H1 (cell line): ENCODE measurements around the gene C17orf50. TPM values are rescaled to one million over a fixed set of nuclear protein-coding genes. Genes with fewer than 3 reads are reported as not detected.

ENCODE experiments used
- CTCF ChIA-PET: fragments of 300-600 bp; sonication (Branson Sonifier 250); formaldehyde crosslinking; loops from one replicate; lab custom pipeline; 2021; ENCODE audit not compliant: partially characterized antibody; lab: Charles Lee
- POLR2A ChIA-PET: fragments of 300-600 bp; sonication (Branson Sonifier 250); formaldehyde crosslinking; loops from one replicate; lab custom pipeline; 2021; ENCODE audit warnings: inconsistent platforms; ENCODE audit not compliant: partially characterized antibody; lab: Charles Lee
- DNase-seq, 2 experiments: peaks; one replicate each; pipeline versions ENCODE4 v3.0.0 to v3.0.0-alpha.2; 2010 to 2022; ENCODE audit warnings: low spot score in 2 of 2, low read depth in 1 of 2, mixed read lengths in 1 of 2
- FAIRE-seq: peaks from 2 replicates; lab custom pipeline; 2011; peaks lifted over from hg19 to GRCh38; lab: Jason Lieb, UNC
- H2AFZ ChIP-seq: 2 replicates; pipeline ENCODE4 v1.8.1; 2012; ENCODE audit warnings: low read length, inconsistent platforms
- H2AK5ac ChIP-seq: 2 replicates; pipeline ENCODE4 v1.6.1; 2013; ENCODE audit warnings: low read depth, low read length
- H2BK120ac ChIP-seq: replicated peaks from 2 replicates; pipeline ENCODE3; 2013; ENCODE audit warnings: low read depth, low read length, inconsistent platforms
- H2BK12ac ChIP-seq: 2 replicates; pipeline ENCODE4 v1.6.1; 2013; ENCODE audit warnings: low read depth, low read length
- H2BK15ac ChIP-seq: 2 replicates; pipeline ENCODE4 v1.6.1; 2013; ENCODE audit warnings: low read length
- H2BK20ac ChIP-seq: 2 replicates; pipeline ENCODE4 v1.6.1; 2013; ENCODE audit warnings: low read length
- H2BK5ac ChIP-seq: 2 replicates; pipeline ENCODE4 v1.6.1; 2013; ENCODE audit warnings: low read depth, low read length
- H3K14ac ChIP-seq: 2 replicates; pipeline ENCODE4 v1.6.1; 2013; ENCODE audit warnings: inconsistent platforms; ENCODE audit not compliant: insufficient read length
- H3K18ac ChIP-seq: 2 replicates; pipeline ENCODE4 v1.6.1; 2013; ENCODE audit warnings: low read length; ENCODE audit errors: extremely low read depth
- H3K23ac ChIP-seq: 2 replicates; pipeline ENCODE4 v1.6.1; 2013; ENCODE audit warnings: inconsistent platforms; ENCODE audit not compliant: insufficient read length
- H3K23me2 ChIP-seq: 2 replicates; pipeline ENCODE4 v1.6.1; 2013; ENCODE audit warnings: low read depth, low read length
- H3K27ac ChIP-seq: 2 replicates; pipeline ENCODE4 v1.6.1; 2011; ENCODE audit warnings: low read depth, low read length, inconsistent platforms
- H3K27me3 ChIP-seq, 4 experiments: replicated peaks in 1 of 4; 1 replicate in 1 of 4; 2 replicates in 3 of 4; pipeline versions ENCODE4 v1.6.1 to v1.8.1; 2011 to 2013; ENCODE audit warnings: low read length in 3 of 4, mild to moderate bottlenecking in 3 of 4, inconsistent platforms in 2 of 4, mixed read lengths in 2 of 4, moderate library complexity in 1 of 4; ENCODE audit not compliant: control insufficient read depth in 3 of 4, insufficient read depth in 3 of 4; ENCODE audit errors: extremely low read depth in 1 of 4
- H3K36me3 ChIP-seq, 4 experiments: 2 replicates each; pipeline versions ENCODE4 v1.6.1 to v1.8.1; 2011 to 2013; ENCODE audit warnings: mild to moderate bottlenecking in 4 of 4, low read length in 3 of 4, moderate library complexity in 2 of 4, control low read depth in 1 of 4, inconsistent platforms in 1 of 4; ENCODE audit not compliant: insufficient read depth in 4 of 4, control insufficient read depth in 2 of 4
- H3K4ac ChIP-seq: replicated peaks from 2 replicates; pipeline ENCODE3; 2013; ENCODE audit warnings: low read length, low read depth, mixed read lengths, inconsistent platforms; ENCODE audit not compliant: insufficient read length
- H3K4me1 ChIP-seq, 4 experiments: replicated peaks in 1 of 4; 1 replicate in 1 of 4; 2 replicates in 3 of 4; pipeline versions ENCODE4 v1.6.1 to v1.8.1; 2011 to 2013; ENCODE audit warnings: low read length in 3 of 4, inconsistent platforms in 2 of 4, mixed read lengths in 1 of 4; ENCODE audit not compliant: insufficient read depth in 4 of 4, control insufficient read depth in 3 of 4
- H3K4me2 ChIP-seq, 2 experiments: 2 replicates each; pipeline versions ENCODE4 v1.6.1 to v1.8.1; 2011 to 2013; ENCODE audit warnings: low read depth in 2 of 2, low read length in 2 of 2, control low read depth in 1 of 2, inconsistent platforms in 1 of 2, mild to moderate bottlenecking in 1 of 2; ENCODE audit not compliant: insufficient read depth in 1 of 2
- H3K4me3 ChIP-seq, 4 experiments: fragments of 200-600, 300-600 bp in 1 of 4; sonication (generic), shearing (Covaris generic), sonication (Bioruptor Twin) in 1 of 4; 2 replicates each; pipeline versions ENCODE4 v1.5.1 to v1.8.1; 2011 to 2016; ENCODE audit warnings: low read length in 4 of 4, low read depth in 3 of 4, control low read depth in 2 of 4, inconsistent platforms in 2 of 4, mild to moderate bottlenecking in 2 of 4, mixed read lengths in 1 of 4, moderate library complexity in 1 of 4; ENCODE audit not compliant: insufficient read depth in 2 of 4; ENCODE audit errors: extremely low read depth in 1 of 4
- H3K56ac ChIP-seq: replicated peaks from 2 replicates; pipeline ENCODE3; 2013; ENCODE audit warnings: low read depth, mild to moderate bottlenecking, mixed read lengths, low read length, inconsistent platforms; ENCODE audit not compliant: insufficient read length
- H3K79me1 ChIP-seq: 2 replicates; pipeline ENCODE4 v1.6.1; 2013; ENCODE audit warnings: low read depth, low read length, control low read depth
- H3K79me2 ChIP-seq, 2 experiments: 2 replicates each; pipeline versions ENCODE4 v1.6.1 to v1.8.1; 2012 to 2013; ENCODE audit warnings: low read length in 2 of 2, mild to moderate bottlenecking in 2 of 2, inconsistent platforms in 1 of 2; ENCODE audit not compliant: insufficient read depth in 2 of 2, control insufficient read depth in 1 of 2
- H3K9ac ChIP-seq, 4 experiments: replicated peaks in 1 of 4; 1 replicate in 1 of 4; 2 replicates in 3 of 4; pipeline versions ENCODE4 v1.6.1 to v1.8.1; 2011 to 2013; ENCODE audit warnings: low read depth in 3 of 4, low read length in 3 of 4, control low read depth in 2 of 4, mild to moderate bottlenecking in 2 of 4, moderate library complexity in 2 of 4, inconsistent platforms in 1 of 4; ENCODE audit errors: extremely low read depth in 1 of 4
- H3K9me3 ChIP-seq, 2 experiments: 2 replicates each; pipeline versions ENCODE4 v1.6.1 to v1.8.1; 2012 to 2013; ENCODE audit warnings: mild to moderate bottlenecking in 2 of 2, moderate library complexity in 2 of 2, control low read depth in 1 of 2, inconsistent platforms in 1 of 2, low read depth in 1 of 2, low read length in 1 of 2, mixed read lengths in 1 of 2; ENCODE audit not compliant: insufficient read depth in 2 of 2
- H4K20me1 ChIP-seq, 2 experiments: replicated peaks in 1 of 2; 2 replicates each; pipeline versions ENCODE3 to v1.8.1; 2011 to 2013; ENCODE audit warnings: inconsistent platforms in 2 of 2, low read length in 2 of 2, mild to moderate bottlenecking in 1 of 2; ENCODE audit not compliant: insufficient read depth in 2 of 2, control insufficient read depth in 1 of 2
- H4K5ac ChIP-seq: 2 replicates; pipeline ENCODE4 v1.6.1; 2013; ENCODE audit warnings: low read length, low read depth, mixed read lengths, inconsistent platforms; ENCODE audit not compliant: insufficient read length
- H4K8ac ChIP-seq: 2 replicates; pipeline ENCODE4 v1.8.0; 2013; ENCODE audit warnings: mild to moderate bottlenecking, moderate library complexity, low read length, inconsistent platforms; ENCODE audit not compliant: insufficient read depth; ENCODE audit errors: extremely low read depth
- H4K91ac ChIP-seq: replicated peaks from 2 replicates; pipeline ENCODE3; 2013; ENCODE audit warnings: low read length, mixed read lengths, inconsistent platforms; ENCODE audit not compliant: insufficient read length
- ASH2L ChIP-seq: fragments of 200-600, 300-600 bp; sonication (generic); IDR thresholded peaks from one replicate; pipeline ENCODE4 v1.7.1; 2017; ENCODE audit warnings: low read length
- BRCA1 ChIP-seq: IDR thresholded peaks from 2 replicates; pipeline ENCODE4 v1.6.1; 2012; ENCODE audit warnings: low read depth, low read length, improper control_type of control experiment
- CEBPB ChIP-seq: IDR thresholded peaks from 2 replicates; pipeline ENCODE4 v1.6.1; 2012; ENCODE audit warnings: low read depth, low read length
- CREB1 ChIP-seq: IDR thresholded peaks from 2 replicates; pipeline ENCODE4 v1.6.1; 2012; ENCODE audit warnings: inconsistent platforms
- POLR2AphosphoS5 ChIP-seq: IDR thresholded peaks from 2 replicates; pipeline ENCODE4 v1.6.1; 2011; ENCODE audit warnings: low read depth, low read length
- RBBP5 ChIP-seq: IDR thresholded peaks from 2 replicates; pipeline ENCODE4 v1.7.1; 2012; ENCODE audit warnings: low read depth, mild to moderate bottlenecking, inconsistent platforms, low read length, moderate library complexity, borderline replicate concordance
- RXRA ChIP-seq: IDR thresholded peaks from 2 replicates; pipeline ENCODE4 v1.6.1; 2011; ENCODE audit warnings: low read depth, mild to moderate bottlenecking, low read length, moderate library complexity; ENCODE audit not compliant: insufficient read depth
- SIN3A ChIP-seq, 2 experiments: IDR thresholded peaks in 1 of 2; conservative IDR thresholded peaks in 1 of 2; 2 replicates each; pipeline ENCODE4 v1.6.1; 2011 to 2012; ENCODE audit warnings: low read length in 2 of 2, improper control_type of control experiment in 1 of 2, low read depth in 1 of 2, mild to moderate bottlenecking in 1 of 2
- WGBS, 2 experiments: shearing (Covaris generic) in 1 of 2; methylation state at CpG; one replicate each; pipeline versions ENCODE4 v1.1.6 to v1.1.7; 2013 to 2015; ENCODE audit warnings: low lambda C conversion rate in 2 of 2, mixed read lengths in 2 of 2, inconsistent platforms in 1 of 2, low coverage in 1 of 2, missing lambda C conversion rate in 1 of 2; ENCODE audit not compliant: insufficient replicate concordance in 2 of 2, insufficient coverage in 1 of 2, insufficient read length in 1 of 2; ENCODE audit errors: extremely low coverage in 1 of 2, missing lambda C conversion rate in 1 of 2; 5-methylcytosine and 5-hydroxymethylcytosine counted together
- polyA plus RNA-seq, 7 experiments: library from polyadenylated mRNA; depleted of rRNA in 3 of 7; stranded (reverse) in 5 of 7; unstranded in 2 of 7; fragments of >200 nt in 5 of 7; fragments of 200-250 nt in 2 of 7; gene quantifications; 1 replicate in 5 of 7; 2 replicates in 1 of 7; 4 replicates in 1 of 7; pipeline versions ENCODE4 v1.2.1 to v1.2.3, GENCODE V29; 2011 to 2013; ENCODE audit warnings: missing spikeins in 2 of 7, mixed read lengths in 2 of 7
- total RNA-seq: library from RNA; stranded (reverse); fragmentation: NEBNext Ultra II Directional; extraction: Animal tissue kit (Norgen Biotek cat#: 25700); gene quantifications from 2 replicates; pipeline ENCODE4 v1.2.1, GENCODE V29; 2021
- TF ChIP-seq, protein P1 (sequence below), 3 experiments: IDR thresholded peaks; 1 replicate in 2 of 3; 2 replicates in 1 of 3; pipeline versions ENCODE4 v1.5.1 to v1.6.1; 2011; ENCODE audit warnings: low read length in 3 of 3, mild to moderate bottlenecking in 3 of 3, inconsistent platforms in 2 of 3, low read depth in 1 of 3, moderate library complexity in 1 of 3; ENCODE audit not compliant: insufficient read depth in 1 of 3; ENCODE audit errors: control extremely low read depth in 1 of 3
- TF ChIP-seq, protein P2 (sequence below): IDR thresholded peaks from 2 replicates; pipeline ENCODE4 v1.6.1; 2011; ENCODE audit warnings: low read length, improper control_type of control experiment

Gene C17orf50
- total and polyA plus RNA-seq, 2 of the 8 experiments (the other 6 are each of a cell fraction or from before 2014, with no cell fraction given), result 0.12 TPM; not detected in 1

DNA sequence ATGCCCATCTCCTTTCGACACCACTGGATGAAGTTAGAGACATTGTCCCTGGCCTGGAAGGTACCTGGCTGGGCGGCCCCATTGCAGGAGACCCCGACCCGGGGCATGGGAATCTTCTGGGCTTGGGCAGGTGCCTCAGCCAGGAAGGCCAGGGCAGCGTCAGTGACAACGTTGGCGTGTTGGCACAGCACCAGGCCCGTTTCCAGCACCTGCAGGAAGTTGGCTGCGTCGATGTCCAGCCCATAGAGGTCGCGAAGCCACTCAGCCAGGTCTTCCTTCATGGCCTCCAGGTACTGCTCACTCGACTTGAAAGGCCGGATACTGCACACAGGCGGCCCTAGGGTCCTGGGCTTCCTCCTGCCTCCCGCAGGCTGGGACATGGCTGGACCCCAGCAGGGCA lies 8.2 kb upstream of the C17orf50 start:
- 92% methylated on average over 15 of the region's 16 CpGs; no CpG with 5 or more reads in 1 of the 2 experiments for WGBS, 2 experiments
- FAIRE-seq, result no peak
- TF ChIP-seq CEBPB (no peak), CREB1 (no peak), SIN3A (conservative IDR thresholded peaks at IDR 0.05 in 1 of 2, IDR thresholded peaks at IDR 0.05 in 1 of 2; ENCODE audit: low read depth in 1 of 2, low read length in 2 of 2) (no peak), ASH2L (no peak), RBBP5 (no peak), RXRA (no peak), POLR2AphosphoS5 (no peak), BRCA1 (no peak)
- TF ChIP-seq, protein P1, sequence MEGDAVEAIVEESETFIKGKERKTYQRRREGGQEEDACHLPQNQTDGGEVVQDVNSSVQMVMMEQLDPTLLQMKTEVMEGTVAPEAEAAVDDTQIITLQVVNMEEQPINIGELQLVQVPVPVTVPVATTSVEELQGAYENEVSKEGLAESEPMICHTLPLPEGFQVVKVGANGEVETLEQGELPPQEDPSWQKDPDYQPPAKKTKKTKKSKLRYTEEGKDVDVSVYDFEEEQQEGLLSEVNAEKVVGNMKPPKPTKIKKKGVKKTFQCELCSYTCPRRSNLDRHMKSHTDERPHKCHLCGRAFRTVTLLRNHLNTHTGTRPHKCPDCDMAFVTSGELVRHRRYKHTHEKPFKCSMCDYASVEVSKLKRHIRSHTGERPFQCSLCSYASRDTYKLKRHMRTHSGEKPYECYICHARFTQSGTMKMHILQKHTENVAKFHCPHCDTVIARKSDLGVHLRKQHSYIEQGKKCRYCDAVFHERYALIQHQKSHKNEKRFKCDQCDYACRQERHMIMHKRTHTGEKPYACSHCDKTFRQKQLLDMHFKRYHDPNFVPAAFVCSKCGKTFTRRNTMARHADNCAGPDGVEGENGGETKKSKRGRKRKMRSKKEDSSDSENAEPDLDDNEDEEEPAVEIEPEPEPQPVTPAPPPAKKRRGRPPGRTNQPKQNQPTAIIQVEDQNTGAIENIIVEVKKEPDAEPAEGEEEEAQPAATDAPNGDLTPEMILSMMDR (IDR thresholded peaks at IDR 0.05; ENCODE audit: control extremely low read depth in 1 of 3, insufficient read depth in 1 of 3, low read depth in 1 of 3, low read length in 3 of 3), result no peak
- TF ChIP-seq, protein P2, sequence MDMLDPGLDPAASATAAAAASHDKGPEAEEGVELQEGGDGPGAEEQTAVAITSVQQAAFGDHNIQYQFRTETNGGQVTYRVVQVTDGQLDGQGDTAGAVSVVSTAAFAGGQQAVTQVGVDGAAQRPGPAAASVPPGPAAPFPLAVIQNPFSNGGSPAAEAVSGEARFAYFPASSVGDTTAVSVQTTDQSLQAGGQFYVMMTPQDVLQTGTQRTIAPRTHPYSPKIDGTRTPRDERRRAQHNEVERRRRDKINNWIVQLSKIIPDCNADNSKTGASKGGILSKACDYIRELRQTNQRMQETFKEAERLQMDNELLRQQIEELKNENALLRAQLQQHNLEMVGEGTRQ, result no peak

More for the DNA sequence above, 8.2 kb upstream of the C17orf50 start:
- Histone ChIP-seq H2AFZ (0 out of 2 replicates have a peak overlapping the region, but pooled peaks have one; percentile 90), H3K9ac (no peak overlapping the region), H2BK12ac (peak overlapping the region; percentile 68; the same call in 1 of the 2 replicates), H3K27me3 (peaks cover 2 to 19% (median 12%) of the 10 kb centered on the region in 4 experiments; a peak in 6 of 7 replicates), H2AK5ac (no peak overlapping the region), H3K14ac (no peak overlapping the region), H3K79me1 (no peaks in the 10 kb centered on the region), H3K4me3 (no peak overlapping the region), H2BK20ac (no peak overlapping the region), H3K4ac (no peak overlapping the region), H3K23ac (no peak overlapping the region), H3K36me3 (no peaks in the 10 kb centered on the region), H2BK5ac (no peak overlapping the region), H4K8ac (no peak overlapping the region), H3K18ac (no peak overlapping the region), H4K5ac (no peak overlapping the region), H3K79me2 (no peaks in the 10 kb centered on the region), H3K9me3 (no peaks in the 10 kb centered on the region), H4K91ac (no peak overlapping the region), H3K56ac (no peak overlapping the region), H3K23me2 (no peaks in the 10 kb centered on the region), H2BK120ac (no peak overlapping the region), H2BK15ac (no peak overlapping the region), H4K20me1 (no peaks in the 10 kb centered on the region), H3K4me1 (peaks cover 0 to 12% (median 5%) of the 10 kb centered on the region in 4 experiments; a peak in 5 of 7 replicates), H3K4me2 (no peak overlapping the region), H3K27ac (no peak overlapping the region)
- ChIA-PET POLR2A (interaction anchor here (0.8 to 1.2 kb wide), 2 partner anchors 11 to 56 kb away, joined by 4 to 5 read pairs; partner anchors contain the start of gene TAF15), CTCF (interaction anchor here (0.9 to 8.4 kb wide), 3 partner anchors 10 to 140 kb away, joined by 3 to 83 read pairs (median 3); partner anchors contain the start of gene C17orf50)
- no peak for DNase-seq
